Keratinocyte (primary cell): ENCODE results near the gene SLC19A1.

Experiments used
- EZH2 ChIP-seq: IDR thresholded peaks from one replicate; pipeline ENCODE4 v1.6.1; 2012; ENCODE audit warnings: inconsistent platforms, mild to moderate bottlenecking, low read length, moderate library complexity
- TF ChIP-seq, protein P1 (sequence below), 3 experiments: IDR thresholded peaks in 1 of 3; conservative IDR thresholded peaks in 1 of 3; optimal IDR thresholded peaks in 1 of 3; 2 replicates in 2 of 3; 3 replicates in 1 of 3; pipeline versions ENCODE3 to v1.5.1; 2011; ENCODE audit warnings: low read length in 3 of 3, mild to moderate bottlenecking in 3 of 3, moderate library complexity in 2 of 3, control low read depth in 1 of 3, inconsistent platforms in 1 of 3; ENCODE audit not compliant: insufficient read depth in 2 of 3; ENCODE audit errors: extremely low read depth in 1 of 3

DNA sequence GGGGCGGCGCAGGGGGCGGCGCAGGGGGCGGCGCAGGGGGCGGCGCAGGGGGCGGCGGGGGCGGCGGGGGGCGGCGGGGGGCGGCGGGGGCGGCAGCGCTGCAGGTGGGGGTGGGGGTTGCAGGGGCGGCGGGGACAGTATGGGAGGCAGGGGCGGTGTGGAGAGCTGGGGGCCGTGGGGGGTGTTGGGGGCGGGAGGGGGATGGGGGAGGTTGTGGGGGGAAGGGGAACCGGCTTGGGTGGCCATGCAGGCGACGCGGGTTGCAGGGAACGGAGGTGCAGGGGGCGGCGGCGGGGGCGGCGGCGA is 13.0 kb upstream of the SLC19A1 start:
- TF ChIP-seq, protein P1, sequence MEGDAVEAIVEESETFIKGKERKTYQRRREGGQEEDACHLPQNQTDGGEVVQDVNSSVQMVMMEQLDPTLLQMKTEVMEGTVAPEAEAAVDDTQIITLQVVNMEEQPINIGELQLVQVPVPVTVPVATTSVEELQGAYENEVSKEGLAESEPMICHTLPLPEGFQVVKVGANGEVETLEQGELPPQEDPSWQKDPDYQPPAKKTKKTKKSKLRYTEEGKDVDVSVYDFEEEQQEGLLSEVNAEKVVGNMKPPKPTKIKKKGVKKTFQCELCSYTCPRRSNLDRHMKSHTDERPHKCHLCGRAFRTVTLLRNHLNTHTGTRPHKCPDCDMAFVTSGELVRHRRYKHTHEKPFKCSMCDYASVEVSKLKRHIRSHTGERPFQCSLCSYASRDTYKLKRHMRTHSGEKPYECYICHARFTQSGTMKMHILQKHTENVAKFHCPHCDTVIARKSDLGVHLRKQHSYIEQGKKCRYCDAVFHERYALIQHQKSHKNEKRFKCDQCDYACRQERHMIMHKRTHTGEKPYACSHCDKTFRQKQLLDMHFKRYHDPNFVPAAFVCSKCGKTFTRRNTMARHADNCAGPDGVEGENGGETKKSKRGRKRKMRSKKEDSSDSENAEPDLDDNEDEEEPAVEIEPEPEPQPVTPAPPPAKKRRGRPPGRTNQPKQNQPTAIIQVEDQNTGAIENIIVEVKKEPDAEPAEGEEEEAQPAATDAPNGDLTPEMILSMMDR (optimal IDR thresholded peaks at IDR 0.05 in 1 of 3, IDR thresholded peaks at IDR 0.05 in 1 of 3, conservative IDR thresholded peaks at IDR 0.05 in 1 of 3; ENCODE audit: extremely low read depth in 1 of 3, insufficient read depth in 2 of 3, low read length in 3 of 3): no peak
- TF ChIP-seq EZH2: no peak
